HG03064 (cell line): ENCODE results near the gene TOGARAM1.
"Not testable (repeated sequence)": the region's sequence is repeated elsewhere in the genome, so short reads cannot be mapped to it uniquely, and the experiment has no call there.

Experiments used
- ATAC-seq: cut with Tn5 transposase; IDR thresholded peaks from one replicate; pipeline ENCODE4 v1.9.1; 2021; ENCODE audit warnings: low read depth; ENCODE audit not compliant: unreplicated experiment

Gene TOGARAM1

GRCh38 chr14:45038865-45039264 is 76.9 kb downstream of the TOGARAM1 start:
- ATAC-seq = no peak

- no peak for ATAC-seq
Observed at GRCh38 chr14:45039390-45039789, 77.4 kb downstream of the TOGARAM1 start.

GRCh38 chr14:45041641-45042040 is 79.7 kb downstream of the TOGARAM1 start:
- no peak for ATAC-seq

- ATAC-seq = no peak
Observed at GRCh38 chr14:45044638-45045037, 82.6 kb downstream of the TOGARAM1 start.

GRCh38 chr14:45048385-45048784 is 86.4 kb downstream of the TOGARAM1 start:
- ATAC-seq = no peak

GRCh38 chr14:45051180-45051579 is 89.2 kb downstream of the TOGARAM1 start:
- ATAC-seq = no peak

GRCh38 chr14:45051896-45052295 is 89.9 kb downstream of the TOGARAM1 start:
- ATAC-seq = no peak

GRCh38 chr14:45057349-45057748 is 95.4 kb downstream of the TOGARAM1 start:
- no peak for ATAC-seq

GRCh38 chr14:45057881-45058364 is 95.9 kb downstream of the TOGARAM1 start:
- no peak for ATAC-seq

- ATAC-seq = no peak
Observed at GRCh38 chr14:45060551-45060950, 98.6 kb downstream of the TOGARAM1 start.

- no peak for ATAC-seq
Observed at GRCh38 chr14:45065540-45065939, 103.5 kb downstream of the TOGARAM1 start.

- no peak for ATAC-seq
Observed at GRCh38 chr14:45065956-45066355, 104.0 kb downstream of the TOGARAM1 start.

- ATAC-seq = no peak
Observed at GRCh38 chr14:45066667-45067066, 104.7 kb downstream of the TOGARAM1 start.

GRCh38 chr14:45068396-45068795 is 106.4 kb downstream of the TOGARAM1 start:
- no peak for ATAC-seq

GRCh38 chr14:45070215-45070614 is 108.2 kb downstream of the TOGARAM1 start:
- ATAC-seq = no peak

- ATAC-seq = no peak
Observed at GRCh38 chr14:45072126-45072525, 110.1 kb downstream of the TOGARAM1 start.

GRCh38 chr14:45073231-45073879 is 111.4 kb downstream of the TOGARAM1 start:
- no peak for ATAC-seq

GRCh38 chr14:45078323-45078722 is 116.3 kb downstream of the TOGARAM1 start:
- ATAC-seq = no peak

GRCh38 chr14:45080416-45080968 is 118.5 kb downstream of the TOGARAM1 start:
- ATAC-seq = not testable (repeated sequence)

GRCh38 chr14:45081096-45081495 is 119.1 kb downstream of the TOGARAM1 start:
- ATAC-seq = not testable (repeated sequence)

GRCh38 chr14:45082420-45082819 is 120.4 kb downstream of the TOGARAM1 start:
- ATAC-seq = no peak

GRCh38 chr14:45083617-45083975 is 121.6 kb downstream of the TOGARAM1 start:
- no peak for ATAC-seq
